Activated CD4-positive, alpha-beta T cell treated with anti-CD3 and anti-CD28 coated beads, Interleukin-2, amount 10 ng/mL, durations not matched to agents 7 days and 5 days (primary cell): Measurements from ENCODE around the gene KISS1R. TPM values are rescaled to one million over a fixed set of nuclear protein-coding genes. Genes with fewer than 3 reads are reported as not detected.

Source experiments
- CTCF ChIA-PET: fragments of 350-600 bp; sonication (Branson Sonifier 250); formaldehyde crosslinking; loops from one replicate; lab custom pipeline; 2021; ENCODE audit warnings: antibody characterized with exemption; lab: Charles Lee
- POLR2A ChIA-PET: fragments of 350-600 bp; sonication (Branson Sonifier 250); formaldehyde crosslinking; loops from one replicate; lab custom pipeline; 2021; ENCODE audit warnings: antibody characterized with exemption; lab: Charles Lee
- DNase-seq: peaks from one replicate; pipeline ENCODE4 v3.0.0-alpha.2; 2020
- H3K27ac Mint-ChIP-seq: one replicate; pipeline ENCODE4 v1.8.0; 2021; ENCODE audit warnings: mild to moderate bottlenecking, moderate library complexity, mixed read lengths
- H3K27me3 Mint-ChIP-seq: one replicate; pipeline ENCODE4 v1.8.0; 2021; ENCODE audit warnings: mixed read lengths
- H3K36me3 Mint-ChIP-seq: one replicate; pipeline ENCODE4 v1.8.0; 2021; ENCODE audit warnings: low read depth, mixed read lengths
- H3K4me1 Mint-ChIP-seq: one replicate; pipeline ENCODE4 v1.8.0; 2021; ENCODE audit warnings: mixed read lengths
- H3K4me3 Mint-ChIP-seq: one replicate; pipeline ENCODE4 v1.8.0; 2021; ENCODE audit warnings: mild to moderate bottlenecking, moderate library complexity, mixed read lengths
- H3K9me3 Mint-ChIP-seq: one replicate; pipeline ENCODE4 v1.8.0; 2021; ENCODE audit warnings: mixed read lengths
- total RNA-seq, 2 experiments: library from RNA; stranded (reverse); gene quantifications; one replicate each; pipeline ENCODE4 v1.2.3, GENCODE V29; 2021

Gene KISS1R
- total RNA-seq, 2 experiments from 2014 or later = 0.72 to 1.1 TPM

- no peak for DNase-seq
- H3K36me3 Mint-ChIP-seq = no peaks in the 10 kb centered on the region
- H3K4me1 Mint-ChIP-seq = peaks cover 24% of the 10 kb centered on the region
- H3K27me3 Mint-ChIP-seq = no peaks in the 10 kb centered on the region
- H3K27ac Mint-ChIP-seq = peak overlapping the region; percentile 72
- CTCF ChIA-PET = interaction anchor here (0.9 to 2.7 kb wide), 5 partner anchors 11 to 97 kb away, joined by 3 to 34 read pairs (median 3); partner anchors contain the start of genes RNU6-2 and WDR18
- H3K4me3 Mint-ChIP-seq = peak overlapping the region; percentile 74
- POLR2A ChIA-PET = interaction anchor here (0.8 kb wide), 1 partner anchor 61 kb away, joined by 3 read pairs; no protein-coding TSS in a partner anchor
- H3K9me3 Mint-ChIP-seq = no peaks in the 10 kb centered on the region
These were observed 7.5 kb downstream of the KISS1R start for GRCh38 chr19:924553-925086.

- DNase-seq = peak; percentile 77
- peak overlapping the region; percentile 74 for H3K4me3 Mint-ChIP-seq
- H3K27me3 Mint-ChIP-seq = no peaks in the 10 kb centered on the region
- H3K4me1 Mint-ChIP-seq = peaks cover 24% of the 10 kb centered on the region
- H3K36me3 Mint-ChIP-seq = peaks cover 3% of the 10 kb centered on the region
- peak overlapping the region; percentile 86 for H3K27ac Mint-ChIP-seq
- no peaks in the 10 kb centered on the region for H3K9me3 Mint-ChIP-seq
- ChIA-PET CTCF (interaction anchor here (0.9 to 1.1 kb wide), 3 partner anchors 11 to 96 kb away, joined by 3 to 4 read pairs (median 3); partner anchors contain the start of gene RNU6-2), POLR2A (interaction anchor here (0.8 kb wide), 1 partner anchor 61 kb away, joined by 3 read pairs; no protein-coding TSS in a partner anchor)
These were observed 8.0 kb downstream of the KISS1R start for GRCh38 chr19:925087-925525.

GRCh38 chr19:925526-926322 is 8.6 kb downstream of the KISS1R start, which contains the start of gene ARID3A:
ARID3A (plus strand) TSS chr19:926035; CDS start chr19:929529, 3,494 bp downstream.
- H3K4me1 Mint-ChIP-seq = peaks cover 22% of the 10 kb centered on the region
- ChIA-PET POLR2A (no interaction called here), CTCF (interaction anchor here (1.0 kb wide), 1 partner anchor 10 kb away, joined by 4 read pairs; no protein-coding TSS in a partner anchor)
- H3K27me3 Mint-ChIP-seq = no peaks in the 10 kb centered on the region
- no peaks in the 10 kb centered on the region for H3K9me3 Mint-ChIP-seq
- peak; percentile 77 for DNase-seq
- H3K36me3 Mint-ChIP-seq = peaks cover 3% of the 10 kb centered on the region
- H3K27ac Mint-ChIP-seq = peak within 1 kb of the TSS; percentile 86
- peak within 1 kb of the TSS; percentile 81 for H3K4me3 Mint-ChIP-seq

GRCh38 chr19:926323-926588 is 9.1 kb downstream of the KISS1R start:
- Mint-ChIP-seq H3K4me1 (peaks cover 20% of the 10 kb centered on the region), H3K9me3 (no peaks in the 10 kb centered on the region), H3K36me3 (peaks cover 3% of the 10 kb centered on the region), H3K27me3 (no peaks in the 10 kb centered on the region), H3K27ac (peak overlapping the region; percentile 60), H3K4me3 (peak overlapping the region; percentile 81)
- ChIA-PET POLR2A (no interaction called here), CTCF (interaction anchor here (0.9 kb wide), 1 partner anchor 56 kb away, joined by 3 read pairs; no protein-coding TSS in a partner anchor)
- DNase-seq = no peak

GRCh38 chr19:926589-927350 is 9.6 kb downstream of the KISS1R start:
- Mint-ChIP-seq H3K27ac (peak overlapping the region; percentile 83), H3K4me3 (peak overlapping the region; percentile 81), H3K9me3 (no peaks in the 10 kb centered on the region), H3K27me3 (no peaks in the 10 kb centered on the region), H3K36me3 (peaks cover 5% of the 10 kb centered on the region), H3K4me1 (peaks cover 18% of the 10 kb centered on the region)
- ChIA-PET POLR2A (no interaction called here), CTCF (interaction anchor here (0.9 kb wide), 1 partner anchor 55 kb away, joined by 3 read pairs; no protein-coding TSS in a partner anchor)
- no peak for DNase-seq

- Mint-ChIP-seq H3K9me3 (no peaks in the 10 kb centered on the region), H3K4me3 (no peak overlapping the region)
- POLR2A ChIA-PET = no interaction called here
These were observed 10.2 kb downstream of the KISS1R start for GRCh38 chr19:927351-927779.

GRCh38 chr19:927780-928401 is 10.8 kb downstream of the KISS1R start:
- ChIA-PET CTCF (no interaction called here), POLR2A (no interaction called here)
- Mint-ChIP-seq H3K4me1 (peaks cover 22% of the 10 kb centered on the region), H3K27me3 (no peaks in the 10 kb centered on the region), H3K4me3 (peak overlapping the region; percentile 43), H3K27ac (no peak overlapping the region), H3K9me3 (no peaks in the 10 kb centered on the region), H3K36me3 (peaks cover 8% of the 10 kb centered on the region)
- DNase-seq = no peak

More at GRCh38 chr19:927351-927779, 10.2 kb downstream of the KISS1R start:
- no peaks in the 10 kb centered on the region for H3K27me3 Mint-ChIP-seq
- H3K36me3 Mint-ChIP-seq = peaks cover 5% of the 10 kb centered on the region
- peaks cover 18% of the 10 kb centered on the region for H3K4me1 Mint-ChIP-seq
- H3K27ac Mint-ChIP-seq = no peak overlapping the region
- no peak for DNase-seq
- CTCF ChIA-PET = interaction anchor here (0.9 kb wide), 1 partner anchor 55 kb away, joined by 3 read pairs; no protein-coding TSS in a partner anchor

- Mint-ChIP-seq H3K36me3 (peaks cover 8% of the 10 kb centered on the region), H3K27me3 (no peaks in the 10 kb centered on the region), H3K4me3 (peak overlapping the region; percentile 43), H3K27ac (no peak overlapping the region), H3K9me3 (no peaks in the 10 kb centered on the region), H3K4me1 (peaks cover 21% of the 10 kb centered on the region)
- DNase-seq = no peak
- ChIA-PET POLR2A (no interaction called here), CTCF (interaction anchor here (1.0 to 1.5 kb wide), 2 partner anchors 10 to 11 kb away, joined by 3 read pairs; no protein-coding TSS in a partner anchor)
These were observed 11.5 kb downstream of the KISS1R start for GRCh38 chr19:928471-929202.

- no peak overlapping the region for H3K4me3 Mint-ChIP-seq
- no peaks in the 10 kb centered on the region for H3K27me3 Mint-ChIP-seq
- DNase-seq = no peak
- peaks cover 17% of the 10 kb centered on the region for H3K4me1 Mint-ChIP-seq
- no peak overlapping the region for H3K27ac Mint-ChIP-seq
- H3K36me3 Mint-ChIP-seq = peaks cover 8% of the 10 kb centered on the region
- H3K9me3 Mint-ChIP-seq = no peaks in the 10 kb centered on the region
- ChIA-PET POLR2A (no interaction called here), CTCF (interaction anchor here (1.0 to 1.5 kb wide), 2 partner anchors 9 to 10 kb away, joined by 3 read pairs; no protein-coding TSS in a partner anchor)
These were observed 12.2 kb downstream of the KISS1R start for GRCh38 chr19:929203-929890.

GRCh38 chr19:929891-930258 is 12.7 kb downstream of the KISS1R start:
- ChIA-PET POLR2A (no interaction called here), CTCF (interaction anchor here (1.0 to 1.5 kb wide), 2 partner anchors 8 to 10 kb away, joined by 3 read pairs; no protein-coding TSS in a partner anchor)
- H3K4me1 Mint-ChIP-seq = peaks cover 14% of the 10 kb centered on the region
- no peak overlapping the region for H3K4me3 Mint-ChIP-seq
- H3K9me3 Mint-ChIP-seq = no peaks in the 10 kb centered on the region
- no peak for DNase-seq
- H3K36me3 Mint-ChIP-seq = peaks cover 8% of the 10 kb centered on the region
- H3K27me3 Mint-ChIP-seq = no peaks in the 10 kb centered on the region
- H3K27ac Mint-ChIP-seq = peak overlapping the region; percentile 74
